ENCODE data around the gene HNF1B.

HNF1B gene

DNA sequence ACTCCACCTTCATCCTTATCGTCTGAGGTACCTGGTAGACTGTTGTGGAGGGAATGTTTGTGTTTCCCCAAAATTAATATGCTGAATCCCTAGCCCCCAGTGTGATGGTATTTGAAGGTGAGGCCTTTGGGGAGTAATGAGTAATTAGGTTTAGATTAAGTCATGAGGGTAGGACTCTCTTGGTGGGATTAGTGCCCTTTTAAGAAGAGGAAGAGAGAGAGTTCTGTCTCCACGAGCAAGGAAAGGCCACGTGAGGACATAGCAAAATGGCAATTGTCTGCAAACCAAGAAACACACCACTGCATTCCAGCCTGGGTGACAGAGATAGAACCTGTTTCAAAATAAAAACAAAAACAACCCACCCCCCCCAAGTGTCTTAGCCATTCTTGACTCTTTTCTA is 80.6 kb downstream of the HNF1B start:
- no peak for DNase-seq

DNA sequence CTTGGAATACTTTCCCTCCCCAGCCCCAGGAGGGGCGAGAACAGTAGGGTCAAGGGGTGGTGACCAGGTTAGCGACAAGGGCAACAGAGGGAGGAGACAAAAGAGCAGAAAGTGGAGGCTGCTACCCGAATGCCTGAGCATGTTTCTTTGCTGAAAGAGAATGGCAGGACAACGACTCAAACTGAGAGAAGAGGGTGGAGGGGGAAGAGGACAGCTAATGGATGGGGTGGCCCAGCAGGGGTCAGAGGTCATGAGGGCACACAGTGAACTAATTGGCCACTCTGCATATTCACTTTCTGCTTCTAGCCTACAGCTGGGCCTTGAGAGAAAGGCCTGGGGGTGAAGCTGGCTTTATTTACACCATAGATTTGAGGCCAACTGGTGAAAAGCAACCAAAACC is 82.5 kb downstream of the HNF1B start:
- no peak for DNase-seq

DNA sequence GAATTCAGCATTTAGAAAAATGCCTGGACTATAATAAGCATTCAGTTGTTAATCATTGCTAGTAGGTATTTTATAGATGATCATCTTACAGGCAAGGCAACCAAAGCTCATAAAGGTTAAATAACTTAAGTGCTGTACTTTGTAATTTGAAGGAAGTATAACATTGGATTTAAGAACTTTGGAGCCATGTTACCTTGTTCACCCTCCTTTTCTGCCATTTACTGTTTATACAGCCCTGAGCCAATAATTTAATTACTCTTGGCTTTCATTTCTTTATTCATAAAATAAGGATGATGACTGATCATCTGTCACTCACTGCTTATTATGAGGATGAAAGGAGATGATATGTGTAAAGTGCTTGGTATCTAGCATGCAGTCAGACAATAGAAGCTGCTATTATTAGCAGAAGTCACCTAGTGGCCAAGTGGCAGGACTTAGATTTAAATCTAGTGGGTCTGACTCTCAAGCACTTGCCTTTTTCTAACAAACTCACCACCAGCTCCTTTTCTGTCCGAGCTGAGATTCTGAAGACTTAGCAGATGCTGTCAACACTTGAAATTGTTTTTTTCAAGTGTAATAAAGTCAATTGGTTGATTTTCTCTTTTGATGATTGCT is 83.4 kb downstream of the HNF1B start:
- no peak for DNase-seq

DNA sequence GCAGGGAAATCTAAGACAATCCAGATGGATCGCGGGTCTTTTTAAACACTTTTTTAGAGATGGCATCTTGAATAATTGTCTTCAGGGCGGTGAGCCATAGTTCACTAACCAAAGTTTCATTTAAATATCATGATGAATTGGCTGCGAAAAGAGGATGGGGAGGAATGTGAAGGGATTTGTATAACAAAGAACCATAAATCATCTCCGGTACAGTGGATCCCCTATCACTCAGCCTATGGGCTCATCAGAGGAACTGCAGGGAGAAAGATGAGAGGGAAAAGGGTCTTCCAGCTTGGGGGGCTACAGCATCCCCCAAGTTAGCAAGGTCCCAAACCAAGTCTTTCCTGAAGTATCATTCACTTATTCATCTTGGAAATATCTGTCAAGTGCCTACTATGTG is 84.9 kb downstream of the HNF1B start:
- no peak for DNase-seq

DNA sequence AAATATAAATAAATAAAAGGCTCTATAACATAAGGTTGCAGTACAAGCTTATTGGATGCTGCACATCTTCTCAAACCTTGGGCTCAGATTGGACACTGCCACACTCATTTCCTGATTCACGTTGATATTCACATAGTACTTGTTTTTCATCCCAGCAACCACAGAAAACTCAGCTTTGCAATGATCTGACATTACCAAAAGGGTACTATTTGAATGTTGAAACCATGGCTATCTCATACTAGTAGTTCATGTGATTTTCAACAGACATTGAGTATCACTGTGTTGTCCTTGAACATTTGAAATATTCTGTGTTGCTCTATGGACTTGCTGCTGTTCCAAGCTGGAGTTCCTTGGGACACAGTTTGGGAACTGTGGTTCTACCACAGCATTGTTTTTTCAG is 87.7 kb downstream of the HNF1B start:
- no peak for DNase-seq

DNA sequence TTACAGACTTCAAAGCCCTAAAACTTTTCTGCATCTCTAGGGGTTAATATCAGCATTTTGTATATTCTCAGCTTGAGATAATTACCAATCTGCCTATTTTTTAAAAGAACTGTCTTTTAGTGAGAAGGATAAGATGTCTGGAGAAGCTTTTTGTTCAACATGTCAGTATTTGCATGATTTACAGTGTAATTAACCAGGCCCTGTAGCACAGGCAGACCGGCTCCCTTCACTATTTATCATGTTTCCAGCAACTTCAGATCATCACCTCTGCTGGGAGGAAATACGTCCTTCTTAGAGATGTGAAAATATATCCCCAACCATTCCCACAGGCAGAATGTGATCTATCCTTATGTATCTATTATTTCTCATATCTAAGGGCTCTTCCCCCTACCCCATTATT is 93.0 kb downstream of the HNF1B start:
- DNase-seq: no peak

DNA sequence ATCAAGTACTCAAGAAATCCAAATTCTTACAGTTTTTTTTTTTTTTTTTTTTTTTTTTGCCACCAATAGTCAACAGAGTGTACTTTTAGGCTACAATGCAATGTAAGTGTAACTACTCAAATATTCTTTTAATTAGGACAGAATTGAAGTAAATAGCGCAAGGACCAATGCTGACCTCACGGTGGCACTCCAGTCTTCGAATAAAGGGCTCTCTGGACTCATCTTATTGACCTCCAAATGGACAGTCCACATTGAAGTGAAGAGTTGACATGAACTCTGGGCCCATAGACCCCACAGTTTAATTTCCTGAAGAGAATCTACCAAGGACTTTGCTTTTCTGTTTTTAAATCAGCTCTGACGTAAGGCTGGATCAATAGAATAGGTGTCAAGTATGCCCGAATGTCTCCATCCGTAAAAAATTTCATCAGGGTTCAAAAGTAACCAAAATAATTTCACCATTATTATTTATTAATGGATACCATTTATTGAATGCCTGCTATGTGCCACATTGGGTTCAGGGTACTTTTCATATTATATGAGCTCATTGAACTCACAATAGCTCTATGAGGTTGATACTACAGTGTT is 94.3 kb downstream of the HNF1B start:
- DNase-seq: no peak

DNA sequence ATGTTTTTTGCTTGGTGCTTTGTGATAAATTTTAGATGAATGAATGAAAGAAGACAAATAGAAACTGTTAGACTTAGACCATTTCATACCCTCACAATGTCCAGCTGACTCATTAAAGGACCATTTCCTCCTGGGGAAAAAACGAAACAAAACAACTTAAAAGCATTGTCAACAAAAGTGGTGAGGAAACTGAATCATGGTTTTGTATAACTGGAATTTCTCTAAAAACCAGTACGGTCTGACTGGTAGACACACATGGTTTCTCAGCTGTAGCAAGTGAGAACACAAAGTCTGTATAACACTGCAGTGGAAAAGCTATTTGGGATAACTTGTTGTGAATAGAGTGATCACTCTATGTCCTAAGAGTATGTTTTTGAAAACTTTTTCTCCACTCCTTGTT is 96.3 kb downstream of the HNF1B start:
- no peak for DNase-seq

DNA sequence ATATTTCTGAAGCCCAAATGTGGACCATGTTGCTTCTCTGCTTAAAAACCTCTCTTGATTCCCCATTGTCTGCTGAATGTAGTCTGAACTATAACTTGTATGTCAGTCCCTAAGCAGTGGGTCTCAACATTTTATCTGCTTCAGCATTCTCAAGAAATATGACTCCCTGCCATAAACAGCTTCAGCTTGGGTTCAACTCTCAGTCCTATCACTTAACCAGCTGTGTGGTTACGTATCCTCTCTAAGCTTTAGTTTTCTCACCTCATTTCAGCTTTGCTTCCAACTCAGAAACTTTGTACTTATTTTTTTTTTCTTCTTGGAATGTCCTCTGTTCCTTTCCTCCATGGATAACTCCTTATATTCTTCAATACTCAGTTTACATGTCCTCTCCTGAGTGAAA is 97.0 kb downstream of the HNF1B start:
- DNase-seq: no peak

DNA sequence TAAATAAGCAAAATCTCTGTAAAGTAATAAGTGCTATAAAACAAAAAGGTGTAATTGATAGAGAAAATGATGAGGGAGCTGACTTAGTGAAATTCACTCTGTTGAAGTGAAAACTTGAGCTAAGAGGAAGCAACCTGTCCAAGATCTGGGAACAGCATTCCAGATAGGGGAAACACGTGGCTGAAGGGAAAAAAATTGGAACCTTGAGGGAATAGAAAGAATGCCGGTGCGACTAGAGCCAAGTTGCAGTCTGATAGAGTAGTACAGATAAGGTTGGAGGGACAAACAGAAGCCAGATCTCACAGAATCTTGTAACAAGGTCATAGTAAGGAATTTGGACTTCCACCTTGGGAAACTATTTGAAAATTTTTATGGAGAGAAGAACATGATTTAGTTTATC is 101.0 kb downstream of the HNF1B start:
- DNase-seq: no peak

DNA sequence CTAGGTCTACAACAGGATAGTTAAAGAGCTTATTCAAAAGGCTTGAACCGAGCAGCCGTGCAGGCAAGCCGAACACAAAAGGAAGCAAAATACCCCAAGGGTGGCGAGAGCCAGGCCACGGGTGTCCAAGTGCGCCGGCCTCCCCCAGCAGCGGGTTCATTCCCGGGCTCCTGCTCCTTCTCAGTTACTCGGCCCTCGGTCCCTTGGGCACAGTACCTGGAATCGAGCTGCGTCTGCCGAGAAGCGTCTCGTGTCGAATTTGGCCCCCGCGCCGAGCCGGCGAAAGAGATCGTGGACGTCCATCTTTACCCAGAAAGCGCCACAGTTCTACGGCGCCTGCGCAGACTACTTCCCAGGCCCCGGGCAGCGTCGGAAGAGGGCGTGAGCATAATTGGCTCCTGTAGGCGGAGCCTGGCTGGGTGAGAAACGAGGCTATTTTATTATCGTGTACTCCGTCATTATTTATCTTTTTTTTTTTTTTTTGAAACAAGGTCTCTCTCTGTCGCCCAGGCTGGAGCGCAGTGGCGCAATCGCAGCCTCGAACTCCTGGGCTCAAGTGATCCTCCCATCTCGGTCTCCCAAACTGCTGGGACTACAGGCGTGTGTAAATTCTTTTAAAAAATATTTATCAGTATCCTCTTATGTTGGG is 101.6 kb downstream of the HNF1B start, which contains the start of gene DDX52:
Gene DDX52 (minus strand): TSS at position 329 of the 649 bp plus-strand sequence. CDS start 26 bp downstream, at position 303.
- DNase-seq: peak; percentile 94

DNA sequence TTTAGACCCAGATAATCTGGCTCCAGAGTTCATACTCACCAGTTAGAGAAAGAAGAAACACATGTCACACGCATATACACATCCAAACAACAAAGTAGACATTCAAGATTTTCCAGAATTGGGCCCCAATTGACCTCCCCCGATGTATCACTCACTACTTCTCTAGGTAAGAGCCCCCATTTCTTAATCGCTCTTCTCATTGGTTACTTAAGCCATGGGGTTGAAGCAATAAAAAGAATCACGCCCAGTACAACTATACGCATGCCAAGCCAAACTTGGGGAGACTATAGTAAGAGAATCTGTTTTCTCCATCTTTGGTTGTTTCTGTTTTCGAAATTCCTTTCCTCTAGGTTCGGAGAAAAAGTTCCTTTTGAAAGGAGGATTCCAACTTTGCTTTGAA is 102.2 kb downstream of the HNF1B start:
- DNase-seq: peak; percentile 17

DNA sequence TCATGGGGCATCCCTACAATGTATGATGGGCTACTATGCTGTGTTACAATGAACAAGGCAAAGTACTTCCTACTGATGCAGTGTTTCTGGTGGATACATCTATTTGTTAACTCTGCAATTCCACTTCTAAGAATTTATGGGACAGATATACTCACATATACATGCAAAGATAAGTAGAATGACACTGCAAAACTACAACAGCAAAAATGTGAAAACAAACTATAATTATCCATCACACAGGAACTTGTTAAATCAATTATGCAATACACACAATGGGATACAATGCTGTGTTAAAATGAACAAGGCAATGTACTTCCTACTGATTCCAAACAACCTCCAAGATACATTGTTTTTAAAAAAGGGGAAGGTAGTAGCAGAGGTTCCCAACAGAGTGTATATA is 104.8 kb downstream of the HNF1B start:
- DNase-seq: no peak

DNA sequence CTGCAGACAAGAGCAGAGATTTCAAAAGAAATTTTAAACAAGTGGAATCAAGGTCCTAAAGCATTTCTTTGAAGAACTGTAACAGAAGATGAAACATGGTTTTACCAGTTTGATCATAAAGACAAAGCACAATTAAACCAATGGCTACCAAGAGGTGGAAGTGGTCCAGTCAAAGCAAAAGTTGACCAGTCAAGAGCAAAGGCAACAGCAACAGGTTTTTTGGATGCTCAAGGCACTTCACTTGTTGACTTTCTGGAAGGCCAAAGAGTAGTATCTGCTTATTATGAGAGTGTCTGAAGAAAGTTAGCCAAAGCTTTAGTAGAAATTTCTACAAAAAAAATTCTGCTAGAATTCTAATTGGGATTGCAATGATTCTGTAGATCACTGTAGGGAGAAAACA is 106.9 kb downstream of the HNF1B start:
- DNase-seq: no peak

Measured in CD4-positive, alpha-beta T cell treated with Interleukin-17A for 1 hour (primary cell).